Neural cell (in vitro differentiated cells): ENCODE measurements around the gene KCNIP3.
"Not testable (repeated sequence)": the region's sequence is repeated elsewhere in the genome, so short reads cannot be mapped to it uniquely, and the experiment has no call there.

Experiments
- EZH2 ChIP-seq: fragments of 200-600, 300-800 bp; shearing (Covaris generic), sonication (generic); IDR thresholded peaks from 2 replicates; pipeline ENCODE4 v1.6.1; 2014; ENCODE audit warnings: antibody characterized with exemption, low read length, borderline replicate concordance, mild to moderate bottlenecking; ENCODE audit not compliant: insufficient read depth, poor library complexity, severe bottlenecking
- MXI1 ChIP-seq: fragments of 450-650 bp; conservative IDR thresholded peaks from 2 replicates; pipeline ENCODE4 v1.6.1; 2014; ENCODE audit warnings: antibody characterized with exemption, mild to moderate bottlenecking; ENCODE audit not compliant: poor library complexity, severe bottlenecking
- POLR2AphosphoS5 ChIP-seq: IDR thresholded peaks from 2 replicates; pipeline ENCODE4 v1.6.1; 2012
- RAD21 ChIP-seq: fragments of 450-650 bp; conservative IDR thresholded peaks from 2 replicates; pipeline ENCODE4 v1.6.1; 2014; ENCODE audit warnings: antibody characterized with exemption, mild to moderate bottlenecking, moderate library complexity
- SMC3 ChIP-seq: fragments of 450-650 bp; conservative IDR thresholded peaks from 2 replicates; pipeline ENCODE4 v1.6.1; 2014; ENCODE audit warnings: antibody characterized with exemption, mild to moderate bottlenecking, moderate library complexity; ENCODE audit not compliant: poor library complexity
- TAF1 ChIP-seq: IDR thresholded peaks from 2 replicates; pipeline ENCODE4 v1.6.1; 2012; ENCODE audit warnings: low read depth
- TF ChIP-seq, protein P1 (sequence below): fragments of 450-650 bp; IDR thresholded peaks from 2 replicates; pipeline ENCODE4 v1.5.1; 2014; ENCODE audit warnings: antibody characterized with exemption, mild to moderate bottlenecking, moderate library complexity; ENCODE audit not compliant: poor library complexity, severe bottlenecking
- TF ChIP-seq, protein P2 (sequence below): IDR thresholded peaks from 2 replicates; pipeline ENCODE4 v1.6.1; 2012; ENCODE audit warnings: borderline replicate concordance

DNA sequence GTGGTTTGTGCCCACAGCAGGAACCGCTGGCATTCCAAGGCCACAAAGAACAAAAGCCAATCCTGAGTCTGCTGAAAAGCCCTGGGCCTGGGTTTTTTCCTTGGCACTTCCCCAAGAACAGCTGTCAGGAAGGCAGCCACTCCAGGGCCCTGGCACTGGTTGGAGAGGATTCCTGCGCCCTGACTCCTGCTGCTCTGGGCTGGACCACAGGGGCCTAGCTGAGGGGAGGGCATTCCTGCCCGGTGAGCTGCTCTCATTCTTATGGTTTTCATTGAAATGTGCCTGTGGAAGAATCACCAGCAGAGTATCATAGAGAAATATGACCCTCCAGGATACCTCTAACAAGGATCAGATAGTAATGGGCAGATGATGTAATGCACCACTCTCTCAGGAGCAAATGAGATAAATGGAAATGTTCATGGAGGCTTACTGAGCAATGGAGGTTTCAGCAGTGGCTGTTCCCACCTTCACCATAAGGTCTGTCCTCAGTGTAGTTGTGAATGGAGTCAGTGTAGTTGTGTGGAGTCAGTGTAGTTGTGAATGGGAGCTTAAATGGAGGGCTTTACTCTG, 137.4 kb downstream of the KCNIP3 start:
- TF ChIP-seq, protein P1, sequence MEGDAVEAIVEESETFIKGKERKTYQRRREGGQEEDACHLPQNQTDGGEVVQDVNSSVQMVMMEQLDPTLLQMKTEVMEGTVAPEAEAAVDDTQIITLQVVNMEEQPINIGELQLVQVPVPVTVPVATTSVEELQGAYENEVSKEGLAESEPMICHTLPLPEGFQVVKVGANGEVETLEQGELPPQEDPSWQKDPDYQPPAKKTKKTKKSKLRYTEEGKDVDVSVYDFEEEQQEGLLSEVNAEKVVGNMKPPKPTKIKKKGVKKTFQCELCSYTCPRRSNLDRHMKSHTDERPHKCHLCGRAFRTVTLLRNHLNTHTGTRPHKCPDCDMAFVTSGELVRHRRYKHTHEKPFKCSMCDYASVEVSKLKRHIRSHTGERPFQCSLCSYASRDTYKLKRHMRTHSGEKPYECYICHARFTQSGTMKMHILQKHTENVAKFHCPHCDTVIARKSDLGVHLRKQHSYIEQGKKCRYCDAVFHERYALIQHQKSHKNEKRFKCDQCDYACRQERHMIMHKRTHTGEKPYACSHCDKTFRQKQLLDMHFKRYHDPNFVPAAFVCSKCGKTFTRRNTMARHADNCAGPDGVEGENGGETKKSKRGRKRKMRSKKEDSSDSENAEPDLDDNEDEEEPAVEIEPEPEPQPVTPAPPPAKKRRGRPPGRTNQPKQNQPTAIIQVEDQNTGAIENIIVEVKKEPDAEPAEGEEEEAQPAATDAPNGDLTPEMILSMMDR, result not testable (repeated sequence)
- TF ChIP-seq, protein P2, sequence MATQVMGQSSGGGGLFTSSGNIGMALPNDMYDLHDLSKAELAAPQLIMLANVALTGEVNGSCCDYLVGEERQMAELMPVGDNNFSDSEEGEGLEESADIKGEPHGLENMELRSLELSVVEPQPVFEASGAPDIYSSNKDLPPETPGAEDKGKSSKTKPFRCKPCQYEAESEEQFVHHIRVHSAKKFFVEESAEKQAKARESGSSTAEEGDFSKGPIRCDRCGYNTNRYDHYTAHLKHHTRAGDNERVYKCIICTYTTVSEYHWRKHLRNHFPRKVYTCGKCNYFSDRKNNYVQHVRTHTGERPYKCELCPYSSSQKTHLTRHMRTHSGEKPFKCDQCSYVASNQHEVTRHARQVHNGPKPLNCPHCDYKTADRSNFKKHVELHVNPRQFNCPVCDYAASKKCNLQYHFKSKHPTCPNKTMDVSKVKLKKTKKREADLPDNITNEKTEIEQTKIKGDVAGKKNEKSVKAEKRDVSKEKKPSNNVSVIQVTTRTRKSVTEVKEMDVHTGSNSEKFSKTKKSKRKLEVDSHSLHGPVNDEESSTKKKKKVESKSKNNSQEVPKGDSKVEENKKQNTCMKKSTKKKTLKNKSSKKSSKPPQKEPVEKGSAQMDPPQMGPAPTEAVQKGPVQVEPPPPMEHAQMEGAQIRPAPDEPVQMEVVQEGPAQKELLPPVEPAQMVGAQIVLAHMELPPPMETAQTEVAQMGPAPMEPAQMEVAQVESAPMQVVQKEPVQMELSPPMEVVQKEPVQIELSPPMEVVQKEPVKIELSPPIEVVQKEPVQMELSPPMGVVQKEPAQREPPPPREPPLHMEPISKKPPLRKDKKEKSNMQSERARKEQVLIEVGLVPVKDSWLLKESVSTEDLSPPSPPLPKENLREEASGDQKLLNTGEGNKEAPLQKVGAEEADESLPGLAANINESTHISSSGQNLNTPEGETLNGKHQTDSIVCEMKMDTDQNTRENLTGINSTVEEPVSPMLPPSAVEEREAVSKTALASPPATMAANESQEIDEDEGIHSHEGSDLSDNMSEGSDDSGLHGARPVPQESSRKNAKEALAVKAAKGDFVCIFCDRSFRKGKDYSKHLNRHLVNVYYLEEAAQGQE, result not testable (repeated sequence)
- TF ChIP-seq SMC3, POLR2AphosphoS5, MXI1, EZH2, RAD21, TAF1: not testable (repeated sequence)
